Endometrium (tissue), 2 donors: ENCODE measurements around the gene STN1.
"Not testable (repeated sequence)": the region's sequence is repeated elsewhere in the genome, so short reads cannot be mapped to it uniquely, and the experiment has no call there.

ENCODE experiments used
- FAIRE-seq: peaks from 2 replicates; lab custom pipeline; 2012; peaks lifted over from hg19 to GRCh38; lab: Jason Lieb, UNC
- donor health status: control.
- donor health status: control.

STN1 gene

DNA sequence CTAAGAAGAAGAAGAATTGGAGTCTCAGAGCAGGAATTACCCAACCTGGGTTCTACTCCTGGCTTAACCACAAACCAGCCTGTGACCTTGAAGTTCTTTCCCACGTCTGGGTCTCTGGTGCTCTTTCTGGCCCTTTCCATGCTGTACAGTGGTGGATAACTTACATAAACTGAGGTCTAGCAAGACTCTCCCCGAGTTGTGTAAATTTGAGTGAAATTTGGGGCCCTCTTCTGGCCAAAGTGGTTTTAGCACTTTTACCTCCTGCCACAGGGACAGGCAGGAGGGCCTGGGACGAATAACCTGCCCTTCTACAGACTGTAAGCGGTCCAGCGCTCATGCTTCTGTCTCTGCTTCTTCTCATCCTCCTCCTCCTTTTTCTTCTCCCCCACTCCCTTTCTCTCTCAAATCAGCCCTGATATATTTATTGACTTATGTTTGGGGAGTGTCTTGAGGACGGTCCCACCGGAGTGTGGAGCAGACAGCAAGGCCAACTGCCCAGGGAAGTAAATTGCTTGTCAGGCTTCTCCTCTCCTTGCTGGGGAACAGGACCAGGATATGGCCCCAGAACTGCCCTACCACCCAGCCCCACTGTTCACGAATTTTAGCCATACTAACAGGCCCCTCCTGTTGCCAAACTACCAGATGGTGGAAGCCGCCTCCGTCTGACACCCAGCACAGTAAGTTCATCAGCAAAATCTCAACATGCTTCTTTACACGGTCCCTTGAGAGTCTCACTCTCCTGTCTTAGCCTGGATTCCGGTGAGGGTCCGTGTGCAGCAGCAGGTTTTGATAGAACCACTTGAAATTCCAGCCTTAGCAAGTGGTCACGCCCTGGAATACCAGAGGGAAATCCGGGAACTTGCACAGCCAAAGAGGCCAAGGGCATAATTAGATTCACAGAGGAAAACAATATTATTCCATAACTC is 58.6 kb downstream of the STN1 start:
- FAIRE-seq = peak; percentile 59

DNA sequence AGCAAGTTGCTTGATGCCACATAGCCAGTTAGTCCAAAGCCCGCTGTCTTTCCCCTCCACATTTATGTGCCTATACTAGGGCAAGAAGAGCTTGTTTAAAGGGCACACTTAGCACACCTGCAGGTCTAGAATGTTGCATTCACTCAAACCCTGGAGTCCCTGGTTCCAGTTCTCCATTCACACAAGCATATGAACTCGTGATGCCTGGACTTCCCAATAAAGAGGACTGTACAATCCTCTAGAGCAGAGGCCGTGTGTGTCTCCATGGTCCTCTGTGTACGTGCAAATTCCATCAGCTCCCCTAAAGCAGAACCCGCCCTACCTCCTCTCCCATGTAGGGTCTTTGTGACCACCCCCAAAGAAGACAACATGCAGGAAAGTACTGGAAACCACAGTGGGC is 59.6 kb downstream of the STN1 start:
- FAIRE-seq = no peak

DNA sequence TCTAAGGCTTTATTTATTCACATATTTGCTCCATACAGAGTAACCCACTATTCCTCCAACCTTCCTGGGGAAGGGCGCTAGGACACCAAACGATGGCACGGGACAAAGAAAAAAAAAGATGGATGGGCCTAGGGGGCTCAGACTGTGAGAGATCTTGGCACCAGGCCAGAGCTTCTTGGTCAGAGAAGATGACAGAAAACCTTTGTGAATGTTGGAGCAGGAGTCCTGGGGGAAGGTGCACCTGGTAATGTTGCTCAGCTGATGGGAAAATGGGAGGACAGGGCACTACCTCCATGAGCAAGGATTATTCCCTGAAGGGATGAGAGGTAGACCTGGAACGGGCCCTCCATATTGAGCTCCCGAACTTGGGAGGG is 61.2 kb downstream of the STN1 start:
- no peak for FAIRE-seq

DNA sequence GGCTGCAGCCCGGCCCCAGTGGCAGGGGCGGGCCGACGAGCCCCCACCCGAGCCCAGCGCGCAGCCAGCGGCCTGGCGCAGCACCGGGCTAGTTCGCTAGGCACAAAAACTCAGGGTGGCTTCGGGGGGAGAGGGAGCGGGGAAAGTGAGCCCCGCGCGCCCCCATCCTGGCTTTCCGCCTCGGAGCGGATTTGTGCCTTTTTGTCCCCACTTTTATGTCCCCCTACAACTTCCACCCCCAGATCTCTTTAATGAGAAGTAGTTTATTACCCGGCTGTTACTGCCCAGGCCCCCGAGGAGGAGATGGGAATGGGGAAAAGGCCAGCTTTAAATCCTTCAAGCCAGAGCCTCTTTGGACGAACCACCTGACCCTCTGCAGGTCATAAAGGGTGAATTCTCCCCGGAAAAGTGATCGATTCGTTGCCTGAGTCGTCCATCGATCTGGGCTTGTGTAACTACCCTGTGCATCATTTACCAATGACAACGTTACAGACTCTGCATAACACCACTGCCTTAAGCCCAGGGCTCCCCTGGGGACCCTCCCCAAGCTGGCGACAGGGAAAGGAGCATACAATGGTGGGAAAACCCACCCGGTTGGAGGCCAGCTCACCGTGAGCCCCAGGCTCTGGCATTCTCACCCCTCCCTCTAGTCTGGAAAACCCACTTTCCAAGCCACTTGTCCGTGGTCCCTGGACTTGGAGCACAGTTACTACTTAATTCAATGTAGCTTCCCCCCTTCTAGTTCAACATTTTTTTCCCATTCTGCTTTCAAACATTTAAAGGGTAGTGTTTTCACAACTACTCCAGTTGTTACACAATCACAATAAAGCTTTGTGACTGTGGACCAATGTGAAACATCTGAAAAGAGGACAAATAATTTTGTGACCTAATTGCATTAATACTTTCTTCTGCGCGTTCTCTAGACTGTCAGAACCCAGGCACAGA is 61.9 kb downstream of the STN1 start:
- FAIRE-seq = no peak

DNA sequence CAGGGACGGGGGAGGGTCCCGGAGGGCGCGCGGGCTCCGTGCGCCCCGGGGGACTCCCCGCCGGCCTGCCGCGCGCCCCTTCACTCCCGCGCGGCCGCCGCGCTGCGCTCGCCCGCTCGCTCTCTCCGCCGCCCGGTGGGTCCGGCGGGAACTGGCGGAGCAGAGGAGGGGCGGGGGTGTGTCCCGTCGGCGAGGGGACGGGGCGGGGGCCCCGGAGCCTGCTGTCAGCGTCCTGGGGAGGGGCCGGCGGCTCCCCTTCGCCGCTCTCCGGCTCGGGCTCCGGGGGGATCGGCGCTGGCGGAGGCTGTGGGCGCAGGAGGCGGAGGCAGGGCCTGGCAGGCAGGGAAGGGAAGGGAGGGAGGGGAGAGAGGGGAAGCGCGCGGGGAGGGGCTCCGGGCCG is 62.6 kb downstream of the STN1 start, which contains the start of gene SH3PXD2A:
TSS of gene SH3PXD2A (minus strand) at position 153 of the 400 bp plus-strand sequence. CDS start 310 bp downstream, outside the sequence.
- FAIRE-seq = no peak

DNA sequence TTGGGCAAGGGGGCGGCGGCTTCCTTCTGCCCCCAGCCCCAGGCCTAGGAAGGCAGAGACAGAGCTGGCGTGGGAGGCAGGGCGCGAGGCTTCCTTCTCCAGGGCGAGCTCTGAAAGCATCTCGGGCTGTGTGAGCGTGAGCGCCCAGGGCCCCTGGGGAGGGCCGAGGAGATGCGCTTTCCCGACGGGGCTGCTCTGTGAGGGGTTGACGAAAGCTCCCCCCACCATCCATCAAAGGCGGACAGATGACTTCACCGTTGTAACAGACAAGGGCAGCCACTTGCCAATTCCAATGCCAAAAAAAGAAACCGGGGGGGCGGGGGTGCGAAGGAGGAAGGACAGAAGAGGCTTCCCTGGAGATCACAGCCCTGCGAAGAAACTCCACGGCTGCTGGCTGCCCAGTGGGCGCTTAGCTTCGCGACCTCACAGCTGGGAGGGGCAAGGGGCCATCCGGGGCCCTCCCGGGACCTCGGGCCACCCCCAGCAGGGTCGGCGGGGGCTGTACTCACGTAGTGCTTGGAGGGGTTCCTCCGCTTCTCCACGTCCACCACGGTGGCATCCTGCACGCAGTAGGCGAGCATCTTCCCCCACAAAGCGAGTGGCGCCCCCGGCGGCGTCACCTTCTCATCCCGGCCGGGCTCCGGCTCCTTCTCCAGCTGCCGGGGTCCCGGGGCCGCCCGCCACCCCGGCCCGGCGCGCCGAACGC is 63.1 kb downstream of the STN1 start:
- FAIRE-seq = no peak

DNA sequence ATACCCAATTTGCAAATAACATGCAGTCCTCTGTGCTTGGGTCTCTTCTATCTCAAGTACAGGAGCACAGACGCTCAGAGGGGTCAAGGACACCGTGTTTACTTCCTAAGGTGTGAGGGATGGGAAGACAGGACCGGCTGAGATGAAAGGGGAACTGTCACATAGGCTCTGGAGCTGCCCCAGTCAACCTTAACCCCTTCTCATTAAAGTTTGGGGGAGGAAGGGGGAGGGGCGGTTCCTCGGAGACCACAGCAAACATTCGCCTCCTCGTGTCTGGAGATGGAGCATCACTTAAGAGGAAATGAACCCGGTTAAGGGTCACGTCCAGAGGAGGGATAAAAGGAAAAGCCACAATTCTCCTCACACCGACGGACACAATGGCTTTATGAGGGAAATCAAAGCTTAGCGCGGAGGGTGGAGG is 63.7 kb downstream of the STN1 start:
- no peak for FAIRE-seq

DNA sequence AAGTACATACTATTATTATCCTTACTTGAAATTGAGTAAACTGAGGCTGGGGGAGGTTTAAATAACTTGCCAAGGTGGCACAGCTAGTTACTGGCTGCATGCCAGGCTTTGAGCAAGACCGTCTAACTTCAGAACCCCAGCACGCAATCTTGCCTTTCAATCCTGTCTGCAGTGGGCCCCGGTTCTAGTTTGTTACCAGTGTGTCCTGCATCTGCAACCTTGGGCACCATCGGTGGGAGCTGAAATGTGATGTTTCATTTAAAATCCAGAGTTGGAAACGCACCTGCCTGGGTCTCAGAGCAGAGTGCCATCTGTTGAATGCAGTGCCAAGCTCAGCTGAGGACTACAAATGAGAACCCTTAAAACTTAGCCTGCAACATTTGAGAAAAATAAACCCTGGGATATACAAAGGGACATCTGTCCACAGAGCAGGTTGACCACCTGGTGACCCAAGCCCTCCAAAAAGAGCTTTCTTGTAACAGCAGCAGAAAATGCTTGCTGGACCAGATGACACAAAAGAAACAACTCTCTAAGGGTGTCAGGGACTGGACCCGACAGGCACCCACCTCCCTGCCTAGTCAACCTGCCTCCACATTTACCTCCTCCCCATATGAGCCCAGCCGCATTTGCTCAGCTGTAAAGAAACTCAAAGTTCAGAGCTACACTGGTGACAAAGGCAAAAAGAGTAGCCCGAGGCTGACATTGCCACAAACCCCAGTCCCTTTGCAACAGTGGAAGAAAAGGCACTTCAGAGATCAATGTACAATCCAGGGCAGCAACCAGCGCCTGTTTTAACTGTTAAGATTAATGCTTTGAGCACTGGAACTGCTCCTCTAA is 64.3 kb downstream of the STN1 start:
- no peak for FAIRE-seq

DNA sequence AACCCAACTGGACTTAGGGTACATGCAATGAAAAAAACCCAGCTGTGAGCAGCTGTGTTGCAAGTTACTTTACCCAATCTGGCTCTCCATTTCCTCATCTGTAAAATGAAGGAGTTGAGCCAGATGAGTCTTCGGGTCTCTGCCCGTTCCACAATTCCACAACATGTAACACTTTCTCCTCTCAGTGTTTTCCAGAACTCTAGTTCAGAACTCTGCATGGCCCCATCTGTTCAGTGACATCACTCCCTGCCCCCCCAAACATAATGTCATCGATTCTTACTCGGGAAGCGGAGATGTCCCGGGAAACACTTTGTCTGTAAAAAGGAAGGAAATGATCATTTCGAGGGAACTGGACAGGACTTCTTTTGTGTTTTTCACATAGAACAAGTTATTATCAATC is 65.1 kb downstream of the STN1 start:
- no peak for FAIRE-seq

DNA sequence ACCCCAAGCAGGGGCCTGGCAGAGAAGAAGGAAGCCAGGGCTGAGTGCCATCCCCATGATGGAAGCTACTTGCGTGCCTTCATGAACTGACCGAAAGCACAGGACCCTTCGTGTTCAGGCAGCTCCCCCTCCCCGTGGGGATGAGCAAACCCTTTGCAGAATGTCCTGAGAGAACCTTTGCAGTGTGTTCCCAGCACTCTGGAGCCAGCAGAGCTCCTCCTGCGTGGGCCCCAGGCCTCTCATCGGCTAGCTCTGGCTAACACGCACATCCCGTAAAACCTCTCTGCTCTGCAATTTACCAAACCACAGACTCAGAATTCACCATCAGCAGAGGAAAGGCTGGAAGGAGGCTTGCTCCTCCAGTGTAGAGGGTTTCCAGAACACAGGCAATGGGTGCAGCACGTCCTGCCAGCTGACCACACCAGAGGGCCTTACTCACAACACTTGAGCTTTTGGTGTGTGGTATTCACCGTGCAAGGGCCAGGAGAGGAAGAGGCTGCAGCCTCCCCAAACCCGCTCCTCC is 65.7 kb downstream of the STN1 start:
- FAIRE-seq = no peak

DNA sequence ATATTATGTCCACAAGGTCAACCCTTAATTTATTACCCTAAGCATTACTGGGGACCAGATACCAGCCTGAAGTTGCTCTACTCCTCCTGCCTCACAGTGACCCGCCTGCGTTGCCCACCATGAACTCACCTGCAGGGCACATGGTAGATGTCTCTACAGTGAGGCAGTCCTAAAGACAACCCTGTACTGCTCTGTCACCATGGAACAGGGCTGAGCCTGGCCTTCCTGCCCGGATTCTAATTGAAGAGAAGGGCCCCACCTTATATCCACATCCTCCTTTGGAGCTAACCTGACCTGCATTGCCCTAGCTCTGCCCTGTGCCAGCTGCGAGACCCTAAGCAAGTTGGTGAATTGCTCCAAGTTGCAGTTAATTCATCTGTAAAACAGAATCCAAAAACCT is 66.7 kb downstream of the STN1 start:
- FAIRE-seq = no peak

DNA sequence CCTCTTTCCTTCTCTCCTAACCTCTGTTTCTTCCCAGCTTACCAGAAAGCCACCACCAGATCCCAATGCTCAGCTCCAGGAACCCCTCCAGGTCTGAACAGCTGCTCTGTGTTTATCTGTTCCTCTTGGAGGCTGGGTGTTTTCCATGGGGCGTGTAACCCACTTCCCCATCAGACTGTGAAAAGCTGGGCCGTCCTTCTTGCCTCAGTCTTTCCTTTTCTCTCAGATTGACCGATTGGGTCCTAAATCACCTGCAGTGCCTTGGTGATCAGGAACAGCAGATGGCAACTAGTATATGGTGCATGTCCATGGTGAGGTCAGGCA is 67.5 kb downstream of the STN1 start:
- no peak for FAIRE-seq

DNA sequence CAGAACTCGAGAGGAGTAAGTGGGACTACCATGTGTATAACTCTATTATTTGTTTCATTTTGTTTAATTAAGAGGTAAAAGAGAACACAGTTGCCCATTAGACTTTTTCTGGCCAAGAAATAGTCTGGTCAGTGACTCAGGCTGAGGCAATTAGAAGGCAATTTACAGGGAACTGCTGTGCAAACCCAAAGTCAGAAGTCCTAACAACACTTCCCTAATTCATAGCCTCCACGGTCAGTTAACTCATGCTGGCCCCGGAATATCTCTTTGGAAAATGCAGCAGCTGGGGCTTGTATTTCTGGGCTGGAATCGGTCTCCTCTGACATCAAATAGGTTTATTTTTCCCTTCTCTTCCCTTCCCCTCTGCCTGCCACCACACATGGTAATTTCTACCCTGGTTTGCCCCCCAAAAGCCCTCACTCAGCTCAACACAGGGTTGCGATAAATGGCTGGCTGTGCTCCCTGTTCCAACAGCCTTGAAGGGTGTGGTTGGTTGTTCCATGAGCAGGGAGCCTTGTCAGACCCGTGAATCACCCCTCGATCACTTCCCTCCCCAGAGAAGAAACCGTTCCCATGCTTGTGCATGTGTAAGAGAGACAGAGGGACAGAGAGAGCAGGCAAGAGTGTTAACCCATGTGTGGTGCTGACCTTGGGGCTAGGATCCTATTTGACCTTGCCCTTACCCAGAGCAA is 68.0 kb downstream of the STN1 start:
- no peak for FAIRE-seq

DNA sequence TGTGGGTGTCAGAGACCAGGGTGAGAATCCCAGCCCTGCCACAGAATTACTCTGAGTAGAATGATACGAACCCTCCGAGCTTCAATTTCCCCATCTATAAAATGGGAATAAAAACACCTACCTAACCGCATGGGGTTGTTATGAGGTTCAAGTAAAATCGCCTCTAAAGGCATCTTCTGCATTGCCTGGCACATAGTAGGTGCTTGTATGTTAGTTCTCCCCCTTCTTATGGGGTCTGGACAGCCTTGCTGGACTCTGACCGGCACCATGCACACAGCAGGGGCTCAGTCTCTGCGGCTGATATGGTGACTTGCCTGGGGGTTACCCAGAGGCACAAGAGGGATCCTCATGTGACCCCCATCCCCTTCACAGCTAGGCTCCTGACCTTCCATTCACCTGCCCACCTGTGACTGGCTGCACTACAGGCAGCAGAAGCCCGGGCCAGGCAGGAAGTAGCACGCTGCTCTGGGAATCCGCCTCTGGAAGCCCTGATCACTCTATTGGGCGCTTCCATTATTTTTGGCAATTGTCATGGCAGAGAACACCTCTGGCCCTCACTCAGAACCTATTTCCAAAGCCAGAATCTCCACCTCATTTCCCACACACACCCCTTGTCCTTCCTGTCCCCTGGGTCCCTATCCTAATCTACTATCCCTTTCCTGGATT is 68.6 kb downstream of the STN1 start:
- FAIRE-seq = no peak

DNA sequence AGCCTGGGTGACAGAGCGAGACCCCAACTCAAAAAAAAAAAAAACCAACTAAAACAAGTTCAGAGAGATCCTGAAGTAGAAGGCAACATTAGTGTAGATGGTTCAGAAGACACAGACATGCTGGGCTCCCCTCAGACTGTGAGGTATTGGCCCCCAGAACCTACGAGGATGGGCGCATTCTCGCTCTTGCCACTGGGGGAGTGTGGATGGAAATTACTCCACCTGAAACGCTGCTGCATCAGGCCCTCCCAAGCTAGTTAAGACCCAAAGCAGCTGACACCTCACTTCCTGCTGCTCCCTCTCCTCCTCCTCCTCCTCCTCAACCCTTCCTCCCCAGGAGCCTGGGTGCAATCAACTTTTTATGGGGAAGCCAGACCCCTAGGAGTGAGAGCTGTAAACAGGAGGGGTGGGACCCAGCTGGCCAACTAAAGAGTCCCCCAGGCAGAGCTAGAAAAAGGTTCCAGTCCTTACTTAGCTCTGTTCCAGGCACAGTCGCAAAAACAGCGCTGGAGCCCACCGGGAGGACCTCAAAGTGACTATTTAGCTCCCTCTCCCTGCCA is 70.0 kb downstream of the STN1 start:
- FAIRE-seq = no peak

DNA sequence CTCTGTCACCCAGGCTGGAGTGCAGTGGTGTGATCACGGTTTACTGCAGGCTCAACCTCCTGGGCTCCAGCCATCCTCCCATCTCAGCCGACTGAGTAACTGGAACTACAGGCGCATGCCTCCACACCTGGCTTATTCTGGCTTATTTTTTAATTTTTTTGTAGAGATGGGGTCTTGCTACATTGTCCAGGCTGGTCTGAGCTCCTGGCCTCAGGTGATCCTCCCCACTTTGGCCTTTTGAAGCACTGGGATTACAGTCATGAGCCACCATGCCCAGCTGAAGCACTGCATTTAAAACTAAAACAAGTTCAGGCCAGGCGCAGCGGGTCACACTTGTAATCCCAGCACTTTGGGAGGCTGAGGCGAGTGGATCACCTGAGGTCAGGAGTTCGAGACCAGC is 70.6 kb downstream of the STN1 start:
- FAIRE-seq = no peak

DNA sequence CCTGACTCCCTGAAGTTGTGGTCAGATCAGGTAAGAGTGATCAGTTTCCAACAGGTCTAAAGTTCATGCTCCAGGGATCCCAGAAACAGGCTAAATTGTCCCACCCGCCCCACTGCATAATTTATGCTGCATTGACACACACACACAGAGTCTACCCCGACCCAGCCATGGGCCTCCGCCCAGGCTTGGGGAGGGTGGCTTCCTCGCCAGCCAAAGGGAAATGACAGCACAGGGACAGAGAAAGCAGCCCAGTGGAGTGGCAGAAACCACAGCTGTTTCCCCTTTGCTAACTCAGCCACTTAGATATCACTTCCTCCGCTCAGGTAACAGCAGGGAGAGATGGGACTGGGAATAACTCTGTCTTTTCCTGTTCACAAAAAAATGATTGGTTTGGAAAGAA is 72.0 kb downstream of the STN1 start:
- no peak for FAIRE-seq

DNA sequence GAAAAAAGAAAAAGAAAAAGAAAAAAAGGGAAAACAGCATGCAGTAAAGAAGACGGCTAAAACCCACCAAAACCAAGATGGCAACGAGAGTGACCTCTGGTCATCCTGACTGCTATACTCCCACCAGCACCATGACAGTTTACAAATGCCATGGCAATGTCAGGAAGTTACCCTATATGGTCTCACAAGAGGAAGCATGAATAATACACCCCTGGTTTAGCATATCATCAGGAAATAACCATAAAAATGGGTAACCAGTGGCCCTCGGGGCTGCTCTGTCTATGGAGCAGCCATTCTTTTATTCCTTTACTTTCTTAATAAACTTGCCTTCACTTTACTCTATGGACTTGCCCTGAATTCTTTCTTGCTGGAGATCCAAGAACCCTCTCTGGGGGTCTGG is 72.6 kb downstream of the STN1 start:
- not testable (repeated sequence) for FAIRE-seq

DNA sequence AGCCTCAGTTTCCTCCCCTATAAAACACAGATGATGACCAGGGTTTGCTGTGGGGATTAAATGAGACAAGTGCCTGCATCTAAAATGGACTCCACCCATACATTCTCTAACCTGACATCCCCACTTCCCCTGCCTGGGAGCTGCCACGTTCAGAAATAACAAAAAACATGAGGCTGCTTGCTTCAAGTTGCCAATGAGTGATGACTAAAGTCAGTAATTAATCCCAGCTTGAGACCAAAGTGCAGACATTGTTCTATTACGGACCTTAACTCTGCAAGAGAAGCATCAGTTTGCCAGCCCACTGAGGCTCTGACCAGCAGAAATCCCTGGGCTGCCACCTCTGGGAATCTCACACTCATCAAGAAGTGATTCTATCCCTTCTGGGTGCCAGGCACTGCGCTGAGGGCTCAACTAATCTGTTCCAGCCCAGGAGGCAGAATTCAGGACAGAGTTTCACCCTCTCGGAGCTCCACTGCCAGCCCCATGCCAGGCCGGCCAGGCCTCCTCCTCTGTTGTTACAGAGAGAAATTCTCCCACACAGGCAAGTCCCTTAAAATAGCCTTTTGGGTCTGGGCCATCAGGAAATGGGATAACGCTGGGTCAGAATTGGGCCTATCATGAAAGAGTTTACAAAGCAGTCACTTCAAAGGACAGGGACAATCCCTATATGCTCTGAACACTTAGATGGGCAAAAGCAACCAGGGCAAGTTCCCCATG is 74.0 kb downstream of the STN1 start:
- no peak for FAIRE-seq
